Activated B cell treated with CpG ODN at 0.5 μM for 24 hours (primary cell): Measurements from ENCODE around the gene FAM8A1. TPM values are rescaled to one million over a fixed set of nuclear protein-coding genes. Genes with fewer than 3 reads are reported as not detected.

Experiments used
- ATAC-seq: fragments of 200-7000 bp; cut with Tn5 transposase; one replicate; pipeline ENCODE4 v1.10.0; 2021; ENCODE audit warnings: low read depth, mild to moderate bottlenecking, moderate library complexity
- CTCF ChIA-PET: fragments of 350-600 bp; sonication (Branson Sonifier 250); formaldehyde crosslinking; loops from one replicate; lab custom pipeline; 2021; ENCODE audit warnings: antibody characterized with exemption; lab: Charles Lee
- POLR2A ChIA-PET: fragments of 350-600 bp; sonication (Branson Sonifier 250); formaldehyde crosslinking; loops from one replicate; lab custom pipeline; 2021; ENCODE audit warnings: antibody characterized with exemption; lab: Charles Lee
- DNase-seq: peaks from one replicate; pipeline ENCODE4 v3.0.0; 2022
- H3K27ac Mint-ChIP-seq: one replicate; pipeline ENCODE4 v1.8.0; 2020; ENCODE audit warnings: mixed read lengths
- H3K27me3 Mint-ChIP-seq: one replicate; pipeline ENCODE4 v1.8.0; 2021; ENCODE audit warnings: mixed read lengths
- H3K36me3 Mint-ChIP-seq: one replicate; pipeline ENCODE4 v1.8.0; 2021; ENCODE audit warnings: low read depth, mixed read lengths
- H3K4me1 Mint-ChIP-seq: one replicate; pipeline ENCODE4 v1.8.0; 2021; ENCODE audit warnings: mixed read lengths
- H3K4me3 Mint-ChIP-seq: one replicate; pipeline ENCODE4 v1.8.0; 2020; ENCODE audit warnings: mild to moderate bottlenecking, mixed read lengths
- H3K9me3 Mint-ChIP-seq: one replicate; pipeline ENCODE4 v1.8.0; 2020; ENCODE audit warnings: mixed read lengths
- CTCF ChIP-seq: fragments of 200-600 bp; IDR thresholded peaks from one replicate; pipeline ENCODE4 v1.8.0; 2022; ENCODE audit warnings: antibody characterized with exemption, mild to moderate bottlenecking
- intact Hi-C: fragments of 100-400 bp; cut with micrococcal nuclease; formaldehyde crosslinking; loops from one replicate; pipeline ENCODE4 v1.15.1; 2024
- total RNA-seq: library from RNA; stranded (reverse); gene quantifications from 2 replicates; pipeline ENCODE4 v1.2.3, GENCODE V29; 2022

Gene FAM8A1
- total RNA-seq, 1 donor from 2014 or later: 3.0 TPM

DNA sequence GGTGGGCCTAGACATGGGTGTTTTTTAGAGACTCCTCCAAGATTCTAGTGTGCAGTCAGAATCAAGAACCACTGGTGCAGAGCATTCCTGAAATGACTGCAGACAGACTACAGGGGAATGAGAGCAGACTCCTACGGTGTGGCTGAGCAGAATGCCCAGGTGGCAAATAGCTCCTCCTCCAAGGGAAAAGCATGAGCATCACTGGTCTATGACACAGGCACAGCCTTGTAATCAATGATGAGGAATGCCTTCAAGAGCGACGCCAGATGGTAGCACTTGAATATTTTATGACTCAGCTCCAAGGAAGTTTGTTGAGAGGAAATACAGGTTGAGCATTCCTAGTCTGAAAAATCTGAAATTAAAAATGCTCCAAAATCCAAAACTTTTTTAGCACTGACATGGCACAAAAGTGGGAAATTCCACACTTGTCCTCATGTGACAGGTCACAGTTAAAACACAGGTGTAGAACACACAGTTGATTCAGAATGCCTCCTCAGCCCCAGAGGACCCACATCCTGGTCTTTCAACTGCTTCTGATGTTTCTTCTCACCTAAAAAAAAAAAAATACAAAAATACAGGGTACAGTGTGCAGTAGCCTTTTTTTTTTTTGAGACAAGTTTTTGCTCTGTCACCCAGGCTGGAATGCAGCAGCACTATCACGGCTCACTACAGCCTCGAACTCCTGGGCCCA lies 10.6 kb upstream of the FAM8A1 start:
- H3K27me3 Mint-ChIP-seq: no peaks in the 10 kb centered on the region
- intact Hi-C loops: no loop called here
- H3K27ac Mint-ChIP-seq: no peak overlapping the region
- H3K4me3 Mint-ChIP-seq: no peak overlapping the region
- ATAC-seq (no peak), DNase-seq (no peak)
- no peaks in the 10 kb centered on the region for H3K4me1 Mint-ChIP-seq
- ChIA-PET CTCF (no interaction called here), POLR2A (no interaction called here)
- H3K9me3 Mint-ChIP-seq: no peaks in the 10 kb centered on the region
- no peak for TF ChIP-seq CTCF
- no peaks in the 10 kb centered on the region for H3K36me3 Mint-ChIP-seq

GRCh38 chr6:17591287-17591686 lies 8.8 kb upstream of the FAM8A1 start:
- no peak overlapping the region for H3K27ac Mint-ChIP-seq
- H3K27me3 Mint-ChIP-seq: no peaks in the 10 kb centered on the region
- H3K4me1 Mint-ChIP-seq: no peaks in the 10 kb centered on the region
- DNase-seq (no peak), ATAC-seq (no peak)
- no peaks in the 10 kb centered on the region for H3K9me3 Mint-ChIP-seq
- no peak for TF ChIP-seq CTCF
- H3K36me3 Mint-ChIP-seq: no peaks in the 10 kb centered on the region
- ChIA-PET CTCF (no interaction called here), POLR2A (no interaction called here)
- intact Hi-C loops: no loop called here
- no peak overlapping the region for H3K4me3 Mint-ChIP-seq

DNA sequence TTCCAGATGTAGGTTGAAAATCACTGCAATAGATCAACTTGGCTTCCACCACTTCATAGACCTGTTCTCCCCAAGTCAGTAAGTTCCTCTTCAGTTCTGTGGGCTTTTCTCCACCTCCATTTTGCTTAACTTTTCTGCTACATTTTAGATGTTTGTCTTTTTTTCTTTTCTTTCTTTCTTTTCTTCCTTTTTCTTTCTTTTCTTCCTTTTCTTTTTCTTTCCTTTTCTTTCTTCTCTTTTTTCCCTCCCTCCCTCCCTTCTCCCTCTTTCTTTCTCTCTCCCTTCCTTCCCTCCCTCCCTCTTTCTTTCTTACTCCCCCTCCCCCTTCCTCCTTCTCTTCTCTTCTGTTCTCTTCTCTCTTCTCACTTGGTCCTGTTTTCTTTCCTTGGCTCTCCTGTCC lies 6.9 kb upstream of the FAM8A1 start:
- TF ChIP-seq CTCF: no peak
- no peaks in the 10 kb centered on the region for H3K36me3 Mint-ChIP-seq
- no peaks in the 10 kb centered on the region for H3K4me1 Mint-ChIP-seq
- H3K9me3 Mint-ChIP-seq: no peaks in the 10 kb centered on the region
- ChIA-PET CTCF (no interaction called here), POLR2A (no interaction called here)
- no peak for DNase-seq
- no peak overlapping the region for H3K4me3 Mint-ChIP-seq
- ATAC-seq: no peak
- H3K27ac Mint-ChIP-seq: no peak overlapping the region
- no peaks in the 10 kb centered on the region for H3K27me3 Mint-ChIP-seq
- intact Hi-C loops: no loop called here

- Mint-ChIP-seq H3K27me3 (no peaks in the 10 kb centered on the region), H3K4me1 (peaks cover 6% of the 10 kb centered on the region), H3K27ac (no peak overlapping the region), H3K36me3 (no peaks in the 10 kb centered on the region), H3K4me3 (no peak overlapping the region), H3K9me3 (no peaks in the 10 kb centered on the region)
- ChIA-PET CTCF (no interaction called here), POLR2A (interaction anchor here (1.0 kb wide), 1 partner anchor 110 kb away, joined by 3 read pairs; no protein-coding TSS in a partner anchor)
- no peak for DNase-seq
- TF ChIP-seq CTCF: no peak
- intact Hi-C loops: no loop called here
- ATAC-seq: no peak
Measured at GRCh38 chr6:17596085-17596484, 4.0 kb upstream of the FAM8A1 start.

DNA sequence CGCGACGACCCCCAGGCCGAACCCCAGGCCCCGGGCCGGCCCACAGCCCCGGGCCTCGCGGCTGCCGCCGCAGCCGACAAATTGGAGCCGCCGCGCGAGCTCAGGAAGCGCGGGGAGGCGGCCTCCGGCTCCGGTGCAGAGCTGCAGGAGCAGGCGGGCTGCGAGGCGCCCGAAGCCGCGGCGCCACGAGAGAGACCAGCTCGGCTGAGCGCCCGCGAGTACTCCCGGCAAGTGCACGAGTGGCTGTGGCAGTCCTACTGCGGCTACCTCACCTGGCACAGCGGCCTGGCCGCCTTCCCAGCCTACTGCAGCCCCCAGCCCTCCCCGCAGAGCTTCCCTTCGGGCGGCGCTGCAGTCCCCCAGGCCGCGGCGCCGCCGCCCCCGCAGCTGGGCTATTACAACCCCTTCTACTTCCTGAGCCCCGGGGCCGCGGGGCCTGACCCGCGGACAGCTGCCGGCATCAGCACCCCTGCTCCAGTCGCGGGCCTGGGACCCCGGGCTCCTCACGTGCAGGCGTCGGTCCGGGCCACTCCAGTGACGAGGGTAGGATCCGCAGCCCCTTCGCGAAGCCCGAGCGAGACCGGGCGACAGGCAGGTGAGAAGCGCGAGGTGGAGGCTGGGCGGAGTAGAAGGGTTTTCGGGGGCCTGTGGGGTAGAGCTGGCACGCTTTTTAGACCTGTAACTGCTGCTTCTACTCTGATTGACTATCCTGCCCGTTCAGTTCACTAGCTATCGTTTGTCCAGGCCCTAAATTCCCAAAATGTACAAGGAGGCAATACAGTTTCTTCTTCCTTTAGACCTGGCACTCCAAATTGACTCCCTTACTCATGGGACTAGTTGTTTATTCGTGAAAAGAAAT lies 654 bp downstream of the FAM8A1 start:
- ChIA-PET CTCF (interaction anchor here (0.6 to 1.6 kb wide), 3 partner anchors 17 to 34 kb away, joined by 3 to 4 read pairs (median 4); no protein-coding TSS in a partner anchor), POLR2A (interaction anchor here (0.6 to 2.5 kb wide), 7 partner anchors 19 to 554 kb away, joined by 3 to 30 read pairs (median 4); partner anchors contain the start of genes NUP153 and TPMT)
- Mint-ChIP-seq H3K4me1 (peaks cover 11% of the 10 kb centered on the region), H3K4me3 (peak overlapping the region; percentile 80), H3K27me3 (no peaks in the 10 kb centered on the region), H3K36me3 (peaks cover 14% of the 10 kb centered on the region), H3K9me3 (no peaks in the 10 kb centered on the region), H3K27ac (peak overlapping the region; percentile 41)
- intact Hi-C loops: loop anchor here (1.0 to 5.0 kb wide), 7 partner anchors 21 to 787 kb away; partner anchors contain the start of genes DEK, KDM1B, NUP153 and RNF144B
- ATAC-seq (peak; percentile 47), DNase-seq (peak; percentile 55)
- no peak for TF ChIP-seq CTCF
